Retinal pigment epithelial cell (primary cell): ENCODE results near the gene RPS3.

ENCODE experiments used
- DNase-seq: peaks from one replicate; pipeline ENCODE4 v3.0.0-alpha.2; 2010; ENCODE audit warnings: low read depth
- H3K4me3 ChIP-seq: 2 replicates; pipeline ENCODE4 v1.5.1; 2011; ENCODE audit warnings: mild to moderate bottlenecking, low read length, control low read depth, moderate library complexity
- CTCF ChIP-seq: conservative IDR thresholded peaks from 2 replicates; pipeline ENCODE4 v1.5.1; 2011; ENCODE audit warnings: low read depth, low read length, control low read depth, inconsistent platforms

Gene RPS3

GRCh38 chr11:75431533-75432525 is 32.5 kb downstream of the RPS3 start:
- H3K4me3 ChIP-seq, result no peak overlapping the region
- no peak for DNase-seq

GRCh38 chr11:75432911-75433321 is 33.6 kb downstream of the RPS3 start, which contains the start of gene KLHL35:
Gene KLHL35, minus strand, starts transcription at chr11:75433203. Its CDS starts 2,574 bp downstream, at chr11:75430629.
- DNase-seq, result no peak
- H3K4me3 ChIP-seq, result no peak within 1 kb of the TSS
- TF ChIP-seq CTCF, result no peak

More at GRCh38 chr11:75431533-75432525, 32.5 kb downstream of the RPS3 start:
- TF ChIP-seq CTCF, result no peak

DNA sequence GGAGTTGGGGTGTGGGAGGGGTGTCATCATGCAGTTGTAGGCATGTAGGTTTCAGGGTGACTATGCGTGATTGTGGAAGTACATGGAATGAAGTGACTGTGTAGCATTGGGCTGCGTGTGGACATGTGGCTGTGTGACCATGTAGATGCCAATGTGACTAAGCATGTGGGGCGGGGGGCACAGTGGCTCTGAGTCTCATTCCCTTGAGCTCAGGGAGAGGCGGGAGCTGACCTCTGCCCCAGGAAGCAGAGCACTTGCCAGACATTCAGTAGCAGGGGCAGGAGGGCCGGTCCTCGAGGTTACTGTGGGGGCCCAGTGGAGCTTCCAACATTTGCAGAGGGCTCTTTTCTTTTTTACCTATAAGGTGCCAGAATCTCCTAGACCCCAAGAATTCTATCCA is 34.1 kb downstream of the RPS3 start:
- no peak for DNase-seq
- H3K4me3 ChIP-seq, result no peak overlapping the region
- TF ChIP-seq CTCF, result no peak

- TF ChIP-seq CTCF, result no peak
- DNase-seq, result no peak
- H3K4me3 ChIP-seq, result no peak overlapping the region
Observed at GRCh38 chr11:75434051-75434450, 34.7 kb downstream of the RPS3 start.

DNA sequence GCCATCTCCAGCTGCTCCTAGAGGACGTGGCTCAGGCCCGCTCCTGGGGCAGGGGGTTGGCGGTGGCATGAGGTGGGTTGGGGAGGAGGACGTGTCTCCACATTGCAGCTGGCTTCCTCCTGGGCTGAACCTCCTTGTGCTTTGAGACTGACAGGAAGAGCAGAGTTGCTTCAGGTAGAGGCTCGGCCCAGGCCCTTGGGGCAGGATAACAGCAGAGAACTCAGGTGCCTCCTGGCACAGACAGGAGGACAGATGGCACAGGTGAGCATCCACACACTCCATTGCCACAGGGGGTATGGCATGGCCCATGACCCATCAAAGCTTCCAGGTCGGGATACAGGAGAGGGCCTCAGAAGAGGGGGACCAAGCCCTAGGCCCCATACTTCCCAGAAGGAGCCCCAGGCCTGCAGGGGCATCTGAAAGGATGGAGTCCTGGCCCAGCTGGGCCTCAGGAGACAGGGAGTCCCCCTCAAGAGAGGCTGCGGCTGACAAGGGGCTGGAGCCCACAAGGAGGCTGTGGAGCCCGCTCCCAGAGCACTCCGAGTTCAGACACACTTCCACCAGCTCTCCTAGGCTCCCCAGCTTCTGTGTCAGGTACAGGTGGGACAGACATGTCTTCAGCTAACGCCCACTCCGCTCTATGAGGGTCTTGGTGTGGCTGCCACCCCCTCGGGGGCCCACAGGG is 35.7 kb downstream of the RPS3 start:
- no peak for DNase-seq
- no peak overlapping the region for H3K4me3 ChIP-seq
- TF ChIP-seq CTCF, result no peak

DNA sequence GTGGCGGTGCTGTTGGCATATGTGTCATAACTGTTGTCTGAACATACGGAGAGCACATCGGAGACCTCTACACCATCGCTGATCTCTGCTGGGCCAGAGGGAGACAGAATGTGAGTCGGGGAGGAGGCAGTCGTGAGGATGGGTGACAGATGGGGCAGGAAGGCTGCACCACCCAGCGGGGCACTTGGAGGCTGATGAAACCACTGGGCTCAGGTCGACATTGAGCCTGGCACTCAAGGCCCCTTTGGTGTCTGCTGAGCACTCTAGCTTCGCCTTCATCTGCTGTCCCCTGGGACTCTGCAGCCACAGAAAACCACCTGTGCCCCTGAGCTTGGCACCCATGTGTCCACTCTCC is 36.2 kb downstream of the RPS3 start:
- no peak overlapping the region for H3K4me3 ChIP-seq
- no peak for DNase-seq
- TF ChIP-seq CTCF, result no peak
